HG02610 (cell line): ENCODE measurements around the gene AGO3.
"Not testable (repeated sequence)": the region's sequence is repeated elsewhere in the genome, so short reads cannot be mapped to it uniquely, and the experiment has no call there.

Experiments
- ATAC-seq: cut with Tn5 transposase; IDR thresholded peaks from one replicate; pipeline ENCODE4 v1.9.1; 2021; ENCODE audit warnings: mild to moderate bottlenecking, moderate library complexity; ENCODE audit not compliant: unreplicated experiment

Gene AGO3

DNA sequence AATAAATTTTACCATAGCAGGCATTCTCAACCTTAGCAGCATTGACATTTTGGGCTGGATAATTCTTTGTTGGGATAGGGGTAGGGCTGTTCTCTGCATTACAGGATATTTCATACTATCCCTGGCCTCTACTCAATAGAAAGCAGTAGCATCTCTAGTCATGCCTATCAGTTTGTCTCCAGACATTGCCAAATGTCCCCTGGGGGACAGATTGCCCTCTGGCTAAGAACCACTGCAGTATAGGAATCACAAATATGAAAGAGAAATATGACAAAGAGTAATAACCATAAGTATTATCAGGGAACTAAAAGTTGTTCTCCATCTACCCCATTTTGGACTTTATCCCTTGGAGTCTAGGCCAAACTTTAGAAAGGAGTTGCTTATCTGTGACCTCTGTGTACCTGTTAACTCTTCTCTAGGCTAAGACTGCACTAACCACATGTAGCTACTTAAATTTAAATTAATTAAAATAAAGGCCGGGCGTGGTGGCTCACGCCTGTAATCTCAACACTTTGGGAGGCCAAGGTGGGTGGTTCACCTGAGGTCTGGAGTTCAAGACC is 76.1 kb downstream of the AGO3 start:
- no peak for ATAC-seq

DNA sequence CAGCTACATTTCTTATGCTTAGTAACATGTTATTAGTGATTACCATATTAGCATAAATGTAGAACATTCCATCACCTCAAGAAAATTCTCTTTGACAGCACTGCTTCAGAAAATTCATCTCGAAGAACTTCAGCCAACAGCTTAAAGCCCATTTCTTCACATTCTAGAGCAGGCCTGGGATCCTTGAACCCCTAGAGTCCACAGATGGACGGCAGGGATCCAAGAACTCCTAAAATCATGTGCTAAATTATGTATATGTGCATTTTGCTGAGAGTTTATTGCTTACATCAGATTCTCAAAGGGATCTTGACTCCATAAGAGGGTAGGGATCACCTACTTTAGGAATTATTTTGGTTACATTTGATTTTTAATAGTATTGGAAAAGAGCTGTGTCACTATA is 76.8 kb downstream of the AGO3 start:
- ATAC-seq: no peak

DNA sequence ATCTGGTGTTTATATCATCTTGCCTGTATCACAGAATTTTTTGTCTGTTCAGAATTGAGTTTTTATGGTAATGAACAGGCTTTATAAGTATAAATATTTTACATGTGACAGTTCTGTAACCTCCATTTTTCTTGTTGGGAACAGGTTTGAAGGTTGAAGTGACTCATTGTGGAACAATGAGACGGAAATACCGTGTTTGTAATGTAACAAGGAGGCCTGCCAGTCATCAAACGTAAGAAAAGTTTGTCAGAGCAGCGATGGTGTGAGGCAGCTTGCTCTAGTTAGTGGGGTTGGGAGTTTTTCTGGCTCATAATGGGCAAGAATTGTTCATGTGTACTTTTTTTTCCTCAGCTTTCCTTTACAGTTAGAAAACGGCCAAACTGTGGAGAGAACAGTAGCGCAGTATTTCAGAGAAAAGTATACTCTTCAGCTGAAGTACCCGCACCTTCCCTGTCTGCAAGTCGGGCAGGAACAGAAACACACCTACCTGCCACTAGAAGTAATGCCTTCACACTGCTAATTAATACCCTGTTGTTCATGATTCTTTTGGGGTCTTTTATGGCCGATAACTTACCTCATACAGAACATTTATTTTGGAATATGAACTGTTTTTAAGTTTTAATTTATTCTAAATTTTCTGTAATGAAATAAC is 77.8 kb downstream of the AGO3 start:
- ATAC-seq: no peak

DNA sequence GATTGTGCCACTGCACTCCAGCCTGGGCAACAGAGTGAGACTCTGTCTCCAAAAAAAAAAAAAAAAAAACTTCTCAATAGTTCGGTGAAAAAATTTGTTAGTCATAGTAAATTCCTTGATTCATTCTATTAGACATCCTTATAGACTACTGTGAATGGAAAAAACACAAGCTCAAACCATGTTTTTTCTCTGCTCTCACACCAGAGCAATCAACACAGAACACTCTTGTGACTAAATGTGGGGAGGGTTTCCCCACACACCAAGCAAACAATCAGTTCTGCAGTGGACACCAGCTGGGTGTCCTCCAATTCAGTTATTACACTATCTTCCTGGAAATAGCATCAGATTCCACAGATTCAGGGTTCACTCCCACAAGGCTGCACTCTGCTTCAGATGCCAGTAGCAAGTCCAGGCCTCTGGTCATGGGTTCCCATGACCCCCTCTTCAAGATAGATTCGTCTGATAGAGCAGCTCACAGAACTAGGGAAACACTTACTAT is 83.9 kb downstream of the AGO3 start:
- ATAC-seq: no peak

DNA sequence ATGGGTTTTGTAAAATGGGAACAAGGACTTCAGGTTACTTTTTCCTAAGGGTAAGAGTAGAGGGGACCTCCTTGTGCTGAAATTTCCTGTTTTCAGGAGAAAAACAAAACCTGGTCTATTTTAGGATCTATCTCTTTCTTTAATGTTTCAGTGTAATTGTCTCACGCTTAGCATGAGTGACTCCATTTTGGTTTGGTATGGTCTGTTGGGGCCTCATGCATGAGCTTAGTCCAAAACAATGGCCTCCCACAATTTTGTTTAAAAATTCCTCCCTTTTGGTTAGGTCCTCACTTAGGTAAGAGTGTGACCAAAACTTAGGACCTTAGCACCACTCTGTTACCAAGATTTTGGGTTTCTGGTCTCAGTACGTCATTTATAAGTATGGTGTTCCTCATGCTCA is 85.8 kb downstream of the AGO3 start:
- ATAC-seq: no peak

DNA sequence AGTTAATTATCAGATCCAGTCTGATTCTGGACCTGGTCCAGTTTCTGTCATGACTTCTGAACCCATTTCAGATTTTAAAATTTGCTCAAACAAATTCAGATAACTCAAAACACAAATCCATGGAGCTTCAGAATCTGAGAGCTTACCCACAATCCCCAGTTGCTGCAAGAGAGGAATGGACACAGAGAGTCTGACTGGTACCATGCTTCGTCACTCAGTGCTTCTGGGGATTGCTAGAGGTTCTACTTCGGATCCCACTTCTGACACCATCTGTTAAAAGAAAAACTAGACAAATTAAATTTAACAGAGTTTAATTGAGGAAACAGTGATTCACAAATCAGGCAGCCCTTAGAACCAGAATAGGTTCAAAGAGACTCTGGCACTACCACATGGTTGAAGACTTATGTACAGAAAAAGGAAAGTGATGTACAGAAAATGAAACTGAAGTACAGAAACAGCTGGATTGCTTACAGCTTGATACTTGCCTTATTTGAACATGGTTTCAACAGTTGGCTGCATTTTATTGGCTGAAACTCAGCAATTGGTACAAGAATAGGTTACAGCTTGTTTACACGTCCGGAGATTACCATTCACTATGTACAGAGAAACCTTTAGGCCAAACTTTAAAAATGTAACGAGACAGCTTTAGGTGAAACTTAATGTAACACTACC is 92.3 kb downstream of the AGO3 start:
- peak; percentile 79 for ATAC-seq

DNA sequence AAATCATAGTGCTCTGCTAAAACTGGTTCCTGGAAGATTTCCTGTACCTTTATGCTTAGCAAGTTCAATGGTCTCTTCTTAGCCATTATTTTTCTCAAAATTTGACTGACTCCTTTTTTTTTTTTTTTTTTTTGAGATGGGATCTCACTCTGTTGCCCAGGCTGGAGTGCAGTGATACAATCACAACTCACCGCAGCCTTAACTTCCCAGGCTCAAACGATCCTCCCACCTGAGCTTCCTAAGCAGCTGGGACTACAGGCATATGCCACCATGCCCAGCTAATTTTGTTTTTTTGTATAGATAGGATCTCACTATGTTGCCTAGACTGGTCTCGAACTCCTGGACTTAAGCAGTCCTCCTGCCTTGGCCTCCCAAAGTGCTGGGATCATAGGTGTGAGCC is 93.1 kb downstream of the AGO3 start:
- not testable (repeated sequence) for ATAC-seq

DNA sequence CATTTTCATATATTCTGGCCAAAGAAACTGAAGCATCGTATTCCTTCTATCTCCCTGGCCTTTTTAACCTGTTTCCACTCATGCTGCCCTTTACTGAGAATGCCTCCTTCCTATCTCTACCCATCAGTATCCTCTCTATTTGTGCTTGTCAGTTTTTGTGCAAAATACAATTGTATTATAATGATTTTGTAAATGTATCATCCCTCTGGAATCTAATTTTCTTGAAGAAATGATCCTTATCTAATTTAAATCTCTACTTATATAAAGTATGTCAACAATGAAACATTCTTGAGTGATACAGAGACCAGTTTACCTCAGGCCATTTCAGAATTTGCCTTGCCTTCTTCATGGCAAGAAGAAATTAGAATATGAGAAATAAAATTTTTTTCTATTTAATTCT is 93.9 kb downstream of the AGO3 start:
- no peak for ATAC-seq

DNA sequence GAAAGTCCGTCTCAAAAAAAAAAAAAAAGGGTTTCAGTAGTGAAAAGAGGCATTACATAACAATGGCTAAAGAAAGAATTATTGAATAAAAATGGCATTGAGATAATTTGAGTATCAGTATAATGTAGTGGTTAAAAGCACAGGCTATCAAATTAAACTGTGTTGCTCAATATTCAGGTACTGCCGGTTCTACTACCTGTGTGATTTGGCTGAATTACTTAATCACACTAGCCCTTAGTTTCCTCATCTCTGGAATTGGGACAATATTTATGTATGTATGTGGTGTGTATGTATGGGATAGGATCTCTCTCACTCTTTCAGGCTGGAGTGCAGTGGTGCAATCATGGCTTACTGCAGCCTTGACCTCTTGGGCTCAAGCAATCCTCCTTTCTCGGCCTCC is 96.9 kb downstream of the AGO3 start:
- no peak for ATAC-seq

DNA sequence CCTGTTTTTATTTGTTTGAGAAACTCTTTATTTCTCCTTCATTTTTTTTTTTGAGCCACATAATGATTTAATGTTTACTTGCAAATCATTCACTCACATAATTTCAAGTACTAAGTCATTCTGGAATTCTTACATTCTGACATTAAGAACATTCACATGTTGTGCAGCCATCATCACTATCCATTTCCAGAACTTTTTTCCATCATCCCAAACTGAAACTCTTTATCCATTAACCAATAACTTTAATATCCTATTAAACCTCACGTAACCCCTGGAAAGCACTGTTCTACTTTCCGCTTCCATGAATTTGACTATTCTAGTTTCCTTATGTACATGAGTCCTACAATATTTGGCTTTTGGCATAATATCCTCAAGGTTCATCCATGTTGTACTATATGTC is 100.5 kb downstream of the AGO3 start:
- no peak for ATAC-seq

DNA sequence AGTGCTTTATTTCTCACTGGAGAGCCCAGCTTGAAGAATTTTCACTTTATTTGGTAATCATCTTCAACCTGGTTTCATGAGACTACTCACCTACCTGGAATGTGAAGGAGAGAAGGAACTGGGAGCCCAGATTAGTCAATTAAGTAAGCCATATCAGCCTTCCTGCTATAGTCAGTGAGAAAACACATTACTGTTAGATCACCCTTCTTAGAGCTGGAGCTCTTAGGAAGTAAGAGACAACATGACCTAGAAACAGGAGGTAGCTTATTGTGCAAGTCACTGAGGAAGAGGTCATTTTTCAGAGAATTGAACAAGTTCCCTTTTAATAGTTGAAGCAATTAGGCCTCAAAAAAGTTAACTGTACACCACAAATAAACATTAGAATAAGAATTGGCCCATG is 103.8 kb downstream of the AGO3 start:
- ATAC-seq: no peak

DNA sequence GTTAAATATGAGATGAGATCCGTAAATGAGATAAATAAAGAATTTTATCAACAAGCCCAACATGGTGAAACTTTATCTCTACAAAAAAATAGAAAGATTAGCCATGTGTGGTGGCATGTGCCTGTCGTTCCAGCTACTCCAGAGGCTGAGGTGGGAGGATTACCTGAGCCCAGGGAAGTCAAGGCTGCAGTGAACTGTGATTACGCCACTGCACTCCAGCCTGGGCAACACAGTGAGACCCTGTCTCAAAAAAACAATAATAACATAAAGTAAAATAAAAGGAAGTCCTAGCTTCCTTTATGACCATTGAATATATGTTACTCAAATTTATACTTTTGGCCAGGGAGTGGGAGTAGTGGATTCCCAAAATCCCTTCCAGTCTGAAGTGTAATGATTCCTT is 104.2 kb downstream of the AGO3 start:
- ATAC-seq: no peak

DNA sequence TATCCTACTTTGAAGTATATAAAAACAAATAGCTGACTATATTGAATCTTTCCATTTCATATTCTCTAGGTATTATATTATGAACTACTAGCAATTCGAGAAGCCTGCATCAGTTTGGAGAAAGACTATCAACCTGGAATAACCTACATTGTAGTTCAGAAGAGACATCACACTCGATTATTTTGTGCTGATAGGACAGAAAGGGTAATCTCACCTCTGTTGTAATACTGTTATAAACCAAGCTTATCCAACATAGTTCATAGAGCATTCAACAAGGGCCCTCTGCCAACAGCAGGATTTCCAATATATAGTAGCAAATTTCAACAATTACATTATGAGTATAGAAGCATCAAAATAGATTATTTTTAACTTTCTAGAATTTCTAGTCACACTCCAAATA is 109.3 kb downstream of the AGO3 start:
- no peak for ATAC-seq

DNA sequence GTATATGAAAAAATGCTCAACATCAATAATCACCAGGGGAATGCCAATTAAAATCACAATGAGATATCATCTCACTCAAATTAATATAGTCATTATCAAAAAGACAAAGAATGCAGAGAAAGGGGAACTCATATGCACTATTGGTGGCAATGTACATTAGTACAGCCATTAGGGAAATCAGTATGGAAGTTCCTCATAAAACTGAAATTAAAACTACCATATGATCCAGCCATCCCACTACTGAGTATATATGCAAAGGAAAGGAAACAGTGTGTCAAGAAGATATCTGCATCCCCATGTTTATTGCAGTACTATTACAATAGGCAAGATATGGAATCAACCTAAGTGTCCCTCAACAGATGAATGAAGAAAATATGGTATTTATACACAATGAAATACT is 120.9 kb downstream of the AGO3 start:
- no peak for ATAC-seq

DNA sequence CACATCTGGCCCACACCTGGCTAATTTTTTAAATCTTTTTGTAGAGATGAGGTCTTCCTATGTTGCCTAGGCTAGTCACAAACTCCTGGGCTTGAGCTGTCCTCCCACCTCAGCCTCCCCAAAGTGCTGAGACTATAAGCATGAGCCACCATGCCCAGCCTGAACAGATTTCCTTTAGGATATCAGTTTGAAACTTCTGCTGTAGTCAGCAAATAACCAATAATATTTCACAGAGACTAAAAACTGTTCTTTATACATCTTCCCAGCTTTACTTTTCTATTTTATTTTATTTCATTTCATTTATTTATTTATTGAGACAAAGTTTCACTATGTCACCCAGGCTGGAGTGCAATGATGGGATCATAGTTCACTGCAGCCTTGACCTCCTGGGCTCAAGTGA is 123.1 kb downstream of the AGO3 start:
- ATAC-seq: no peak

DNA sequence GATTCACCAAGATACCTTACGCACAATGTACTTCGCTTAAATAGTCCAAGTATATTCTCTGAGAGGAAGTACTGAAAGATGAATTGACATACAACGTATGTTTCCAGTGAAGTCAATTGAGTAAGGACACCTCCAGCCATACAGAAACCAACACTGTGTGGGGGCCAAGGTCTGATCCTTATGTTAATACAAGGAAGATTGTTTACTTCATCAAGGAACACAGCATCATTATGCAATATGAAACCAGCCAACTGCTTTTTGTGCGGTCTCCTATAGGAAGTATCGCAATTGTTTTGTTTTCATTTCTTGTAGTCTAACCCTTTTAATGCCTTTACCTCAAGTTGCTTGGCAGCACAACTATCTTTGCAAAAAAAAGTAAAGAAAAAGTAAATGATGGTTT is 124.8 kb downstream of the AGO3 start:
- ATAC-seq: no peak

DNA sequence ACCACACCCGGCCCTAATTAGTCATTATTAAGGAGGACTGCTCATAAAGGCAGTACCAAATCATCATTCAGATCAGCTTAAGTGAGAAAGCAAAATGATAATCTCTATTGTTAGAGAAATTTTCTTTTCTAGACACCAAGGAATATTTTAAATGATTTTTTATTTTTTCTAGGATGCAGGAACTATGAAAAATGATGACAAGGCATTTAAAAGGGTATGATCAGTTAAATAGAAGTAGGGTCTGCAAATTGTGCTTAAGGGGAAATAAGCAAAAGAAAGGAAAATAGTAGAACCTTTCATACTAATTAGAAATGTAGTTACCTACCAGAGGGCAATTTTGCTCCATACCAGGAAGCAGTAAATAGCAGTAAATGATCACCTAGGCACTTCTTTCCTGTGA is 131.4 kb downstream of the AGO3 start:
- ATAC-seq: no peak

DNA sequence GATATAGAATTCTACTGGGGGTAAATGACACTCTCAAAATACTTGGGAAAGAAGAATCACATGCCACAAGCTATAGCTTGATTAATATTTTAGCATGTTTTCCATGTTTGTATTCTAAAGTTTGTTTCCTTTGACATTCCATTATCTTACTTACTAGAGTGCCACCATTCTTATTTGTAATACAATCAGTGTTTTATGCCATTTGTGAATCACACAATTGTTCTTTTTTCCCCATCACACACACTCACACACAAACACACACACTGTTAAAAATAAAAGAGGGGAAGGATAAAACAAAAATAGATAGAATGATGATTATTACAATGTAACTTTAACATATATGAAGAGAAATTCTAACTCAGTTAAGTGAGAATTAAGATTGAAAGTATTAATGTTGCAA is 137.0 kb downstream of the AGO3 start:
- ATAC-seq: no peak

DNA sequence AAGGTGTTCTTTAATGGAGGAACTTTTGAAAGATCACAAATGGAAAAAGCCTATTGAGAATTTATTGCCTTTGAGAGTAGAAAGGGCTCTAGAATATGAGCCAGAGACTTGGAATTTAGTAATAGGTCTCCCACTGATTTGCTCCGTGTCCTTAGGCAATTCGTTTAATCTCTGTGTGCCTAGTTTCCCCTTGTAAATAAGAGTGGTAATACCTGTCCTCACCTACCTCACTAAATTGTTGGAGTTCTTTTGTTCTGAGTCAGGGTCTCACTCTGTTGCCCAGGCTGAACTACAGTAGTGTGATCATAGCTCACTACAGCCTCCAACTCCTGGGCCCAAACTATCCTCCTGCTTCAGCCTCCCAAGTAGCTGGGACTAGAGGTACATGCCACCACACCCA is 138.0 kb downstream of the AGO3 start:
- ATAC-seq: no peak

DNA sequence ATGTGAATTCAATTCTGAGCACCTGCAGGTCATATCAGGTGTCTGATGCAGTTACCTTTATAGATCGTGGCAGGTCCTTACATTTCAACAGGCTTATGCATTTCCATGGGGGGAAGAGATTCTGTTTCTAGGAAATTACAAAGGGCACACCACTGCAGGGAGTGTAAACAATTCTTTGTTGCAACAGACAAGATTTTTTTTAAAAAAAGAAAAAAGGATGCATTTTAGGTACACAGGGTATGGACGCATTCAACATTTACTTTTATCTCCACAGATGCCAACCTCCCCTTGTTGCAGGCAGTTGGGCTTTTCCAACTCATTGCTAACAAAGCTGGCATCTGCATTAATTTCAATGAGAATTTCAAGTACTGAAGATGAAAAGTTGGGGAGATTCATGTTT is 139.4 kb downstream of the AGO3 start:
- no peak for ATAC-seq

DNA sequence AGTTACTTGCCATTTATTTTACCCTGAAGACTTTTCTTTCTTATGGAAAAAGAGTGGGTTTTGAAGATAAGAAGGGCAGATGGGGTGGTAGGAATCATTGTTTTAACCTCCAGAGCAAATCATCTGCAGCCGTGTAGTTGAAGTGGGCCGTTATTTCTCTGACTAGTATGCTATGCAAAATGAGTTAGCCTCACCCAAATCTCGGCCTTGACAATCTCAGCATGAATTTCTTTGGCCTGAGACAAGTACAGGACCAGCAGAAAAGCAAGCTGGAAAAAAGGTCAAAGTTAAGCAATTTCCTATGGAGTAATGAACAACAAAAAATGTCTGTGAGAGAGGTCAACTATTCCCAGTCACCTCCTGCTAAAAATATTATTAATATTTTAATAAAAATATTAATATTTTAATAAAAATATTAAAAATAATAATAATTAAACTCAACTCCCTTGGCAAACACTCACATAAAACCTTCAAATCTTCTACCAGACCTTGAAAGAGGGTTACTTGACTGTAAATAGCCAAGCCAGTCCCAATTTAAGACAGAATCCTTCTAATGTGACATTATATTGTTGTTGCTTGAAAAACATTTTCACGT is 146.2 kb downstream of the AGO3 start:
- ATAC-seq: no peak

DNA sequence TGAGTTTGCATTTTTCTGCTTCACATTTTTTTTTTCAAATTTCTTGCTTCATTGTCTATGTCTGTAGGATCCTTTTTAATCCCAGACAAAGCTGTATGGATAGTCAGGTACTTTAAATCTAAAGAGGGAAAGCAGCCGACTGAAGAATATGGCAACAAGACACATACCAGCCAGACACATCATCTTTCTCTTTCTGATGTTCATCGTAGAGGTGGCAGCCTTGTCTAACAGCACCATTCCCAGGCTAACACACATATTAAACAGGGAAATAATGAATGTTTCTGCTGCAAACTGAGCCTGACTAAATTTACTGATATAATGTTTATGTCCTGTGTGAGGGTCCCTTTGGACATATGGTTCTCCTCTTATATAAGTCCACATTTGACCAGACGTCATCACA is 149.3 kb downstream of the AGO3 start:
- ATAC-seq: no peak
